Glutamatergic neuron (in vitro differentiated cells): ENCODE measurements around the gene ANO7. TPM values are rescaled to one million over a fixed set of nuclear protein-coding genes. Genes with fewer than 3 reads are reported as not detected.

Experiments
- DNase-seq: peaks from one replicate; pipeline ENCODE4 v3.0.0; 2022
- H3K27ac Mint-ChIP-seq: one replicate; pipeline ENCODE4 v1.8.0; 2020; ENCODE audit warnings: mild to moderate bottlenecking, mixed read lengths, inconsistent platforms; ENCODE audit not compliant: unreplicated experiment
- H3K27me3 Mint-ChIP-seq: one replicate; pipeline ENCODE4 v1.8.0; 2020; ENCODE audit warnings: mild to moderate bottlenecking, moderate library complexity, mixed read lengths, inconsistent platforms; ENCODE audit not compliant: unreplicated experiment
- H3K36me3 Mint-ChIP-seq: one replicate; pipeline ENCODE4 v1.8.0; 2020; ENCODE audit warnings: mild to moderate bottlenecking, mixed read lengths, inconsistent platforms; ENCODE audit not compliant: unreplicated experiment
- H3K4me1 Mint-ChIP-seq: one replicate; pipeline ENCODE4 v1.8.0; 2020; ENCODE audit warnings: mild to moderate bottlenecking, low read depth, mixed read lengths, inconsistent platforms; ENCODE audit not compliant: unreplicated experiment
- H3K4me3 Mint-ChIP-seq: one replicate; pipeline ENCODE4 v1.8.0; 2020; ENCODE audit warnings: mild to moderate bottlenecking, mixed read lengths, inconsistent platforms; ENCODE audit not compliant: unreplicated experiment
- H3K9me3 Mint-ChIP-seq: one replicate; pipeline ENCODE4 v1.8.0; 2020; ENCODE audit warnings: mild to moderate bottlenecking, moderate library complexity, mixed read lengths, inconsistent platforms; ENCODE audit not compliant: unreplicated experiment
- CTCF ChIP-seq: fragments of 200-600 bp; sonication (generic); IDR thresholded peaks from one replicate; pipeline ENCODE4 v1.5.0; 2021; ENCODE audit not compliant: partially characterized antibody, unreplicated experiment
- total RNA-seq: library from RNA; stranded (reverse); fragmentation: NEBNext Ultra II Directional; extraction: Animal tissue kit (Norgen Biotek cat#: 25700); gene quantifications from one replicate; pipeline ENCODE4 v1.2.1, GENCODE V29; 2021; ENCODE audit not compliant: unreplicated experiment

The ANO7 gene
- total RNA-seq, 1 donor from 2014 or later = 2.6 TPM

- no peak for TF ChIP-seq CTCF
- Mint-ChIP-seq H3K27ac (no peak overlapping the region), H3K36me3 (no peaks in the 10 kb centered on the region), H3K27me3 (no peaks in the 10 kb centered on the region), H3K4me3 (no peak overlapping the region), H3K4me1 (no peaks in the 10 kb centered on the region), H3K9me3 (peaks cover 5% of the 10 kb centered on the region)
- DNase-seq = no peak
Observed at GRCh38 chr2:241183221-241183620, 5.3 kb upstream of the ANO7 start.

GRCh38 chr2:241184901-241185300 is 3.6 kb upstream of the ANO7 start:
- no peak overlapping the region for H3K4me3 Mint-ChIP-seq
- no peak overlapping the region for H3K27ac Mint-ChIP-seq
- no peaks in the 10 kb centered on the region for H3K36me3 Mint-ChIP-seq
- no peak for TF ChIP-seq CTCF
- no peak for DNase-seq
- no peaks in the 10 kb centered on the region for H3K4me1 Mint-ChIP-seq
- no peaks in the 10 kb centered on the region for H3K27me3 Mint-ChIP-seq
- peaks cover 5% of the 10 kb centered on the region for H3K9me3 Mint-ChIP-seq

GRCh38 chr2:241185961-241186360 is 2.5 kb upstream of the ANO7 start:
- DNase-seq = no peak
- Mint-ChIP-seq H3K4me3 (no peak overlapping the region), H3K4me1 (no peaks in the 10 kb centered on the region), H3K9me3 (peaks cover 5% of the 10 kb centered on the region), H3K27me3 (no peaks in the 10 kb centered on the region), H3K36me3 (no peaks in the 10 kb centered on the region), H3K27ac (no peak overlapping the region)
- TF ChIP-seq CTCF = no peak

GRCh38 chr2:241187101-241187917 is 1.2 kb upstream of the ANO7 start:
- Mint-ChIP-seq H3K4me1 (no peaks in the 10 kb centered on the region), H3K27me3 (no peaks in the 10 kb centered on the region), H3K36me3 (no peaks in the 10 kb centered on the region), H3K9me3 (peaks cover 3% of the 10 kb centered on the region), H3K27ac (no peak overlapping the region), H3K4me3 (no peak overlapping the region)
- DNase-seq = no peak
- no peak for TF ChIP-seq CTCF

- no peaks in the 10 kb centered on the region for H3K36me3 Mint-ChIP-seq
- H3K27me3 Mint-ChIP-seq = no peaks in the 10 kb centered on the region
- peaks cover 3% of the 10 kb centered on the region for H3K9me3 Mint-ChIP-seq
- H3K4me3 Mint-ChIP-seq = no peak overlapping the region
- no peak for DNase-seq
- TF ChIP-seq CTCF = no peak
- no peaks in the 10 kb centered on the region for H3K4me1 Mint-ChIP-seq
- no peak overlapping the region for H3K27ac Mint-ChIP-seq
Observed at GRCh38 chr2:241187918-241188234, 601 bp upstream of the ANO7 start.
